Measurements from ENCODE around the gene TFAP2D.

DNA sequence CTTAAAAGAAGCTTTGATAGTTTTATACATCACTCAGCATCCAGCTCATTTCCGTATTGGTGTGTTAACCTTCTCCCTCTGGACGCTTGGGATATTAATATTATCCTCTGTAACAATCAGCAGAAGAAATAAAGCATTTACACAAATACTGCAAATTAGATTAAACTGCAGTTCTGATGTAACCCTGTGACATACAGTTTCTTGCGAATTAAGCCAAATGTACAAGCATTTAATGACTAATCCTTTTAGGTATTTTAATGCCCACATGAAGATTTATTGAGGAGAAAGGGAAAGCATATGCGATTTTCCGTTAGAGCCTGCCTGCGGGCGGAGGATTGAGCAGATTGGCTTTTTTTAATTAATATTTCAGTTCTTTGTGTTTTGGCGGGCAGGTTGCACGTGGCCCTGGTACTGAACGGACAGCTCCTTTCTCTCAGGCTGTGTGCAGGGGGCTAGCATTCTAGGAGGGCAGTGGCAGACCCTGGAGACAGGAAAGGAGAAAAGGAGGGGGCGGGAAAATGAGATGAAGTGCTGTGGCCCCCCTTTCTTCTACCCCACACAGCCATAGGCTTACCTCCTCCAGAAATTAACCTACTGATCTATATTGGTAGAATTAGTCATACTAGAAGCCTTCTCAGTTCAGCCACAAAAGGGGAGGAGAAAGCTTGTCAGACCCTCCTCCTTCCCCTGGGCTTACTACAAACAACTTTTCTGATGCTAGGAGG, 14.1 kb upstream of the TFAP2D start:
- TF ChIP-seq POLR2AphosphoS5 (IDR thresholded peaks at IDR 0.05) (no peak), POLR2A (IDR thresholded peaks at IDR 0.05) (no peak)
- TF ChIP-seq, protein P1, sequence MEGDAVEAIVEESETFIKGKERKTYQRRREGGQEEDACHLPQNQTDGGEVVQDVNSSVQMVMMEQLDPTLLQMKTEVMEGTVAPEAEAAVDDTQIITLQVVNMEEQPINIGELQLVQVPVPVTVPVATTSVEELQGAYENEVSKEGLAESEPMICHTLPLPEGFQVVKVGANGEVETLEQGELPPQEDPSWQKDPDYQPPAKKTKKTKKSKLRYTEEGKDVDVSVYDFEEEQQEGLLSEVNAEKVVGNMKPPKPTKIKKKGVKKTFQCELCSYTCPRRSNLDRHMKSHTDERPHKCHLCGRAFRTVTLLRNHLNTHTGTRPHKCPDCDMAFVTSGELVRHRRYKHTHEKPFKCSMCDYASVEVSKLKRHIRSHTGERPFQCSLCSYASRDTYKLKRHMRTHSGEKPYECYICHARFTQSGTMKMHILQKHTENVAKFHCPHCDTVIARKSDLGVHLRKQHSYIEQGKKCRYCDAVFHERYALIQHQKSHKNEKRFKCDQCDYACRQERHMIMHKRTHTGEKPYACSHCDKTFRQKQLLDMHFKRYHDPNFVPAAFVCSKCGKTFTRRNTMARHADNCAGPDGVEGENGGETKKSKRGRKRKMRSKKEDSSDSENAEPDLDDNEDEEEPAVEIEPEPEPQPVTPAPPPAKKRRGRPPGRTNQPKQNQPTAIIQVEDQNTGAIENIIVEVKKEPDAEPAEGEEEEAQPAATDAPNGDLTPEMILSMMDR (IDR thresholded peaks at IDR 0.05 in 8 of 11, conservative IDR thresholded peaks at IDR 0.05 in 3 of 11) = no peak
